Amniotic stem cell (primary cell): ENCODE results near the gene PTPRT.

Source experiments
- DNase-seq: peaks from one replicate; lab custom pipeline; 2025; lab: John Stamatoyannopoulos, UW

The PTPRT gene

GRCh38 chr20:42113236-42113635, 1076.5 kb downstream of the PTPRT start:
- DNase-seq, result no peak

- no peak for DNase-seq
Measured at GRCh38 chr20:42112161-42112560, 1077.5 kb downstream of the PTPRT start.

GRCh38 chr20:42111349-42111748, 1078.4 kb downstream of the PTPRT start:
- no peak for DNase-seq

GRCh38 chr20:42110301-42110700, 1079.4 kb downstream of the PTPRT start:
- no peak for DNase-seq

- no peak for DNase-seq
Measured at GRCh38 chr20:42102000-42102399, 1087.7 kb downstream of the PTPRT start.

- no peak for DNase-seq
Measured at GRCh38 chr20:42100137-42100704, 1089.5 kb downstream of the PTPRT start.

GRCh38 chr20:42099101-42099500, 1090.6 kb downstream of the PTPRT start:
- DNase-seq, result no peak

GRCh38 chr20:42098418-42098817, 1091.3 kb downstream of the PTPRT start:
- DNase-seq, result no peak

- no peak for DNase-seq
Measured at GRCh38 chr20:42097741-42098140, 1092.0 kb downstream of the PTPRT start.

- DNase-seq, result no peak
Measured at GRCh38 chr20:42095221-42095620, 1094.5 kb downstream of the PTPRT start.

- DNase-seq, result no peak
Measured at GRCh38 chr20:42093542-42094440, 1095.9 kb downstream of the PTPRT start.

- DNase-seq, result no peak
Measured at GRCh38 chr20:42093041-42093440, 1096.7 kb downstream of the PTPRT start.

- no peak for DNase-seq
Measured at GRCh38 chr20:42085366-42085765, 1104.3 kb downstream of the PTPRT start.

- no peak for DNase-seq
Measured at GRCh38 chr20:42083280-42083679, 1106.4 kb downstream of the PTPRT start.

GRCh38 chr20:42082611-42083010, 1107.1 kb downstream of the PTPRT start:
- no peak for DNase-seq

- DNase-seq, result no peak
Measured at GRCh38 chr20:42080956-42081355, 1108.8 kb downstream of the PTPRT start.

- DNase-seq, result no peak
Measured at GRCh38 chr20:42074944-42075343, 1114.8 kb downstream of the PTPRT start.

- DNase-seq, result no peak
Measured at GRCh38 chr20:42067596-42067995, 1122.1 kb downstream of the PTPRT start.

- DNase-seq, result no peak
Measured at GRCh38 chr20:42067174-42067573, 1122.5 kb downstream of the PTPRT start.

- DNase-seq, result no peak
Measured at GRCh38 chr20:42063141-42063540, 1126.6 kb downstream of the PTPRT start.

GRCh38 chr20:42053350-42053749, 1136.4 kb downstream of the PTPRT start:
- DNase-seq, result no peak

GRCh38 chr20:42051921-42052320, 1137.8 kb downstream of the PTPRT start:
- DNase-seq, result no peak

- no peak for DNase-seq
Measured at GRCh38 chr20:42046371-42047085, 1143.2 kb downstream of the PTPRT start.
